CD4-positive, alpha-beta T cell (primary cell): Measurements from ENCODE around the gene SECTM1. TPM values are rescaled to one million over a fixed set of nuclear protein-coding genes. Genes with fewer than 3 reads are reported as not detected.

Experiments used
- ATAC-seq: fragments of 200-7000 bp; cut with Tn5 transposase; one replicate; pipeline ENCODE4 v1.10.0; 2022; ENCODE audit warnings: mild to moderate bottlenecking; ENCODE audit not compliant: poor library complexity
- CTCF ChIA-PET: fragments of 350-600 bp; sonication (Branson Sonifier 250); formaldehyde crosslinking; loops from one replicate; lab custom pipeline; 2021; ENCODE audit warnings: antibody characterized with exemption, inconsistent platforms; lab: Charles Lee
- POLR2A ChIA-PET: fragments of 350-600 bp; sonication (Branson Sonifier 250); formaldehyde crosslinking; loops from one replicate; lab custom pipeline; 2021; ENCODE audit warnings: antibody characterized with exemption, inconsistent platforms; lab: Charles Lee
- DNase-seq, 14 experiments: peaks; one replicate each; pipeline ENCODE4 v3.0.0-alpha.2; 2013 to 2020; ENCODE audit warnings: mixed read lengths in 2 of 14
- H3K27ac ChIP-seq, 2 donors: one replicate each; pipeline versions ENCODE4 v1.5.1 to v1.7.0; 2013; ENCODE audit warnings: low read length in 2 of 2, low read depth in 1 of 2, mild to moderate bottlenecking in 1 of 2
- H3K27me3 ChIP-seq, 2 experiments: 1 replicate in 1 of 2; 2 replicates in 1 of 2; pipeline versions ENCODE4 v1.6.1 to v1.7.0; 2013; ENCODE audit warnings: low read length in 2 of 2, control low read depth in 1 of 2, mild to moderate bottlenecking in 1 of 2, moderate library complexity in 1 of 2; ENCODE audit not compliant: insufficient read depth in 2 of 2, control insufficient read depth in 1 of 2
- H3K36me3 ChIP-seq: one replicate; pipeline ENCODE4 v1.6.1; 2013; ENCODE audit warnings: low read length, control low read depth; ENCODE audit not compliant: insufficient read depth
- H3K4me1 ChIP-seq: one replicate; pipeline ENCODE4 v1.6.1; 2013; ENCODE audit warnings: low read length, control low read depth; ENCODE audit not compliant: insufficient read depth
- H3K4me3 ChIP-seq: one replicate; pipeline ENCODE4 v1.5.1; 2013; ENCODE audit warnings: mild to moderate bottlenecking, low read length, moderate library complexity
- H3K9me3 ChIP-seq, 2 experiments: 1 replicate in 1 of 2; 2 replicates in 1 of 2; pipeline versions ENCODE4 v1.6.1 to v1.7.0; 2013; ENCODE audit warnings: low read length in 2 of 2, mild to moderate bottlenecking in 2 of 2, control low read depth in 1 of 2, moderate library complexity in 1 of 2; ENCODE audit not compliant: control insufficient read depth in 1 of 2, insufficient read depth in 1 of 2
- H3K27ac Mint-ChIP-seq: one replicate; pipeline ENCODE4 v1.8.0; 2020; ENCODE audit warnings: mixed read lengths
- H3K27me3 Mint-ChIP-seq: one replicate; pipeline ENCODE4 v1.8.0; 2021; ENCODE audit warnings: mixed read lengths
- H3K36me3 Mint-ChIP-seq: one replicate; pipeline ENCODE4 v1.8.0; 2021; ENCODE audit warnings: low read depth, mixed read lengths
- H3K4me1 Mint-ChIP-seq: one replicate; pipeline ENCODE4 v1.8.0; 2021; ENCODE audit warnings: low read depth, mixed read lengths
- H3K4me3 Mint-ChIP-seq: one replicate; pipeline ENCODE4 v1.8.0; 2020; ENCODE audit warnings: mild to moderate bottlenecking, mixed read lengths
- H3K9me3 Mint-ChIP-seq: one replicate; pipeline ENCODE4 v1.8.0; 2020; ENCODE audit warnings: mixed read lengths
- CTCF ChIP-seq: fragments of 200-600 bp; IDR thresholded peaks from one replicate; pipeline ENCODE4 v1.8.0; 2022; ENCODE audit warnings: antibody characterized with exemption, mild to moderate bottlenecking
- intact Hi-C, 2 experiments: fragments of 100-400 bp; cut with DNase I in 1 of 2; cut with micrococcal nuclease in 1 of 2; formaldehyde crosslinking; loops; one replicate each; pipeline versions ENCODE4 v1.15.1 to v1.9.0; 2023 to 2025; cut with DNase I, micrococcal nuclease
- total RNA-seq, 174 experiments: library from RNA in 2 of 174; stranded (reverse) in 2 of 174; gene quantifications; one replicate each; pipeline ENCODE4 v1.2.3 and lab custom pipeline; 2021 to 2026

SECTM1 gene
- total RNA-seq, 2 experiments from 2014 or later: 2.1 to 3.1 TPM

GRCh38 chr17:82371333-82372248 is 38.0 kb upstream of the SECTM1 start, which contains the start of gene UTS2R:
Gene UTS2R (plus strand): TSS chr17:82371765. CDS start chr17:82374325, 2,560 bp downstream.
- ChIA-PET CTCF (interaction anchor here (1.0 kb wide), 1 partner anchor 334 kb away, joined by 3 read pairs; the partner anchor contains the start of gene DCXR), POLR2A (no interaction called here)
- DNase-seq (no peak), ATAC-seq (no peak)
- peaks cover 44 to 46% of the 10 kb centered on the region in 2 experiments for H3K27me3 ChIP-seq
- H3K36me3 ChIP-seq: no peaks in the 10 kb centered on the region
- no peak for TF ChIP-seq CTCF
- H3K27me3 Mint-ChIP-seq: peaks cover 56% of the 10 kb centered on the region
- peak within 1 kb of the TSS; percentile 42 for H3K4me3 Mint-ChIP-seq
- H3K27ac Mint-ChIP-seq: no peak within 1 kb of the TSS
- peaks cover 0 to 24% of the 10 kb centered on the region in 2 experiments for H3K9me3 ChIP-seq
- peaks cover 10% of the 10 kb centered on the region for H3K4me1 Mint-ChIP-seq
- H3K4me1 ChIP-seq: peaks cover 22% of the 10 kb centered on the region
- no peak within 1 kb of the TSS for H3K27ac ChIP-seq
- intact Hi-C loops: no loop called here
- no peaks in the 10 kb centered on the region for H3K9me3 Mint-ChIP-seq
- peak within 1 kb of the TSS; percentile 45 for H3K4me3 ChIP-seq
- no peaks in the 10 kb centered on the region for H3K36me3 Mint-ChIP-seq

GRCh38 chr17:82370471-82371332 is 37.1 kb upstream of the SECTM1 start:
- Mint-ChIP-seq H3K36me3 (no peaks in the 10 kb centered on the region), H3K27me3 (peaks cover 47% of the 10 kb centered on the region), H3K4me1 (peaks cover 10% of the 10 kb centered on the region), H3K27ac (no peak overlapping the region), H3K9me3 (no peaks in the 10 kb centered on the region), H3K4me3 (peak overlapping the region; percentile 23)
- POLR2A ChIA-PET: no interaction called here
- ATAC-seq (no peak), DNase-seq (no peak)
- Histone ChIP-seq H3K27me3 (peaks cover 37 to 42% of the 10 kb centered on the region in 2 experiments), H3K36me3 (no peaks in the 10 kb centered on the region), H3K9me3 (peaks cover 0 to 21% of the 10 kb centered on the region in 2 experiments), H3K27ac (no peak overlapping the region), H3K4me3 (peak overlapping the region; percentile 45), H3K4me1 (peaks cover 22% of the 10 kb centered on the region)
- CTCF ChIA-PET: interaction anchor here (1.0 kb wide), 1 partner anchor 333 kb away, joined by 3 read pairs; the partner anchor contains the start of gene DCXR
- no peak for TF ChIP-seq CTCF
- intact Hi-C loops: no loop called here

- Mint-ChIP-seq H3K36me3 (no peaks in the 10 kb centered on the region), H3K27me3 (peaks cover 45% of the 10 kb centered on the region), H3K4me1 (peaks cover 10% of the 10 kb centered on the region), H3K27ac (no peak overlapping the region), H3K4me3 (no peak overlapping the region), H3K9me3 (no peaks in the 10 kb centered on the region)
- no peak for TF ChIP-seq CTCF
- Histone ChIP-seq H3K27ac (no peak overlapping the region), H3K36me3 (no peaks in the 10 kb centered on the region), H3K4me3 (no peak overlapping the region), H3K27me3 (peaks cover 30 to 35% of the 10 kb centered on the region in 2 experiments), H3K4me1 (peaks cover 22% of the 10 kb centered on the region), H3K9me3 (peaks cover 0 to 21% of the 10 kb centered on the region in 2 experiments)
- POLR2A ChIA-PET: no interaction called here
- ATAC-seq (no peak), DNase-seq (no peak)
- intact Hi-C loops: no loop called here
- CTCF ChIA-PET: no interaction called here
Observed at GRCh38 chr17:82369211-82369610, 35.6 kb upstream of the SECTM1 start.
